Measurements from ENCODE around the gene TBC1D22A.

DNA sequence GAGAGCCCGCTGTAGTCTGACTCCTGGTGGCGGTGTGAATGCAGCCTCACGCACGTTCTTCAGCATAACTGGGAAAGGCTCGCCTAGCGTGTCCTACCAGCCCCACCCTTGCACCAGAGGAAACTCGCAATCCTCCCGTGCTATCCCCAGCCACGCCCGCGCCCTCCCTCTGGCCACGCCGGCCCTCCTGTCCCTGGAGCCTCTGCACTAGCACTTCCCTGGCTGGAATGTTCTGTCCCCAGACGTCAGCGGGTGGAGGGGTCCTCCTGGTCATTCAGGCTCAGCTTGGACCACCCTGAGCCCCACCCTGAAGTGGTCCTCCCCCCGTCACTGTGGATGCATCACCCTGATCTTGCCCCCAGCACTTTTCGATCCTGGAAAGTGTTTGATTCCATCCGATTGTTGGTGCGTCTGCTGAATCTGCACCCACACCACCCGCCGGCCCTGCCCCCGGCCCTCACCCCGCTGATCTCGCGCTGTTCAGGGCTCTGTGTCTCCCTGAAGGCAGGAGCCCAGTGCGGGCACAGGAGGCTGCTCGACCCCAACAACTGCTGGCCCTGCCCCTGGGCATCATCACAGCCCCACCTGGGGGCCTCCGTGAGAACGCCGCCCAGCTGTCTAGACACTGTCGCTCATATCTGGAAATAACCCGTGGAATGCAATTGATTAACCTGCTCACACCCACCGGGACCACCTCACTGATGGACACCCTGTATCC, 437.0 kb downstream of the TBC1D22A start:
- TF ChIP-seq, protein P1, sequence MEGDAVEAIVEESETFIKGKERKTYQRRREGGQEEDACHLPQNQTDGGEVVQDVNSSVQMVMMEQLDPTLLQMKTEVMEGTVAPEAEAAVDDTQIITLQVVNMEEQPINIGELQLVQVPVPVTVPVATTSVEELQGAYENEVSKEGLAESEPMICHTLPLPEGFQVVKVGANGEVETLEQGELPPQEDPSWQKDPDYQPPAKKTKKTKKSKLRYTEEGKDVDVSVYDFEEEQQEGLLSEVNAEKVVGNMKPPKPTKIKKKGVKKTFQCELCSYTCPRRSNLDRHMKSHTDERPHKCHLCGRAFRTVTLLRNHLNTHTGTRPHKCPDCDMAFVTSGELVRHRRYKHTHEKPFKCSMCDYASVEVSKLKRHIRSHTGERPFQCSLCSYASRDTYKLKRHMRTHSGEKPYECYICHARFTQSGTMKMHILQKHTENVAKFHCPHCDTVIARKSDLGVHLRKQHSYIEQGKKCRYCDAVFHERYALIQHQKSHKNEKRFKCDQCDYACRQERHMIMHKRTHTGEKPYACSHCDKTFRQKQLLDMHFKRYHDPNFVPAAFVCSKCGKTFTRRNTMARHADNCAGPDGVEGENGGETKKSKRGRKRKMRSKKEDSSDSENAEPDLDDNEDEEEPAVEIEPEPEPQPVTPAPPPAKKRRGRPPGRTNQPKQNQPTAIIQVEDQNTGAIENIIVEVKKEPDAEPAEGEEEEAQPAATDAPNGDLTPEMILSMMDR (IDR thresholded peaks at IDR 0.05), result no peak
- TF ChIP-seq POLR2A (IDR thresholded peaks at IDR 0.05), result no peak

Measured in heart left ventricle (tissue), 13 donors.